ENCODE measurements around the gene MYOF.

Gene MYOF

DNA sequence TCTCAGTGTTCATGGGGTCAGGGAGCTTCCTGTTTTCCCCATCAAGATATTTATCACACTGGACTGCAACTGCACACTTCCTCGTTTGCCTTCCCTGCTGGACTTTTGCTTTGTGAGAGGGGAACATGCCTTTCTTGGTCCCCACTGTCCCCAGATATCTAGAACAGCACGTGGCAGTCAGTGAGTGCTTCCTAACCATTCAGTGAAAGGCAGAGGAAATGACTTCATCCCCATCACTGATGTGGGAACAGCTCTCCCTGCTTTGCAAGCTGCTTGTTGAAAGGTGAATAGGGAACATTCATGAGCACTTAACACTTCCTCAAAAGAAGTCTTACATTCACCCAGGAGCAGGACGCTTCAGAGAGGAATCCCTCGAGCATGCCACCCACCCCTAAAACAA is 135.4 kb downstream of the MYOF start:
- H3K4me3 ChIP-seq (ENCODE audit: low read length in 2 of 2): no peak overlapping the region
- H3K9ac ChIP-seq (ENCODE audit: low read length in 2 of 2): no peak overlapping the region
- no peaks in the 10 kb centered on the region for H3K9me3 ChIP-seq (ENCODE audit: control insufficient read depth in 2 of 2, low read length in 2 of 2)
- no peaks in the 10 kb centered on the region for H3K4me1 ChIP-seq (ENCODE audit: control insufficient read depth, insufficient read depth, low read length)
- no peak overlapping the region for H3K27ac ChIP-seq (ENCODE audit: low read length)
- peaks cover 74 to 87% of the 10 kb centered on the region in 2 donors for H3K36me3 ChIP-seq (ENCODE audit: control insufficient read depth in 2 of 2, insufficient read depth in 2 of 2, low read length in 2 of 2)
- H3K27me3 ChIP-seq (ENCODE audit: control insufficient read depth in 1 of 2, insufficient read depth in 2 of 2, low read length in 2 of 2): no peaks in the 10 kb centered on the region

DNA sequence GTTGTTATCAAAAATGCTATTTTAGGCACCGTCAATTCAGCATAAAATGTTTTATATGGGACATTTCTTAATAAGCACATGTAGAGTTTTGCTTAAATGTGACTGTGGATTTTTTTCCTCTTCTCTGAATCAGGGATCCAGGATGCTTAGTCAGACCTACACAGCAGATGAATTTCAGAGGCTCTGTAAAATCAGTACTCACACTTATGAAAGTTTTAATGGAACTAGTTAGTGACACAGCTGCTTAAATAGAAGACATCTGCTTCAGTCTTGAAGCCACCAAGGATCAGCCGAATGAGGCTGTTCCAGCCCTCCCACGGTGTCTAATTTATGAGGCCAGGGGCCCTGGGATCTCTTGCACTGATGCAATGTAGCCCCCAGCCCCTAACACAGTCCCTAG is 136.0 kb downstream of the MYOF start:
- no peaks in the 10 kb centered on the region for H3K27me3 ChIP-seq (ENCODE audit: control insufficient read depth in 1 of 2, insufficient read depth in 2 of 2, low read length in 2 of 2)
- no peak overlapping the region for H3K9ac ChIP-seq (ENCODE audit: low read length in 2 of 2)
- H3K27ac ChIP-seq (ENCODE audit: low read length): no peak overlapping the region
- H3K9me3 ChIP-seq (ENCODE audit: control insufficient read depth in 2 of 2, low read length in 2 of 2): no peaks in the 10 kb centered on the region
- no peaks in the 10 kb centered on the region for H3K4me1 ChIP-seq (ENCODE audit: control insufficient read depth, insufficient read depth, low read length)
- peaks cover 70 to 82% of the 10 kb centered on the region in 2 donors for H3K36me3 ChIP-seq (ENCODE audit: control insufficient read depth in 2 of 2, insufficient read depth in 2 of 2, low read length in 2 of 2)
- no peak overlapping the region for H3K4me3 ChIP-seq (ENCODE audit: low read length in 2 of 2)

DNA sequence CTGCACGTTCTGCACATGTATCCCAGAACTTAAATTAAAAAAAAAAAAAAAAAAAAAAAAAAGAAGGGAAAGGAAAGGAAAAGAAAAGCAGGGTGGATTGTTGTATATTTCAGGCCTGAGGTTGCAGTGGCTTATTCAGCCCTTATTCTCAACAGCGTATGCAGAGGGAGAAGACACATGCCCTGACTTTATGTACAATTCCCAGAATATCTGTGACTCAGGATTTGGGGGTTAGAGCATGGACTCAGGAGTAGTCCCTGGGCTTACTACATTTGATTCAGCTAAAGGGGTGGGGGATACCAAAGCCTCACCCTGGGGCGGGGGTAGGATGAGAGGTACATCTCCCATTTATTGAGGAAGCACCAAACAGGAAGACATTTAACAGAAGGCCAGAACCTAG is 137.4 kb downstream of the MYOF start:
- no peaks in the 10 kb centered on the region for H3K9me3 ChIP-seq (ENCODE audit: control insufficient read depth in 2 of 2, low read length in 2 of 2)
- peaks cover 67 to 77% of the 10 kb centered on the region in 2 donors for H3K36me3 ChIP-seq (ENCODE audit: control insufficient read depth in 2 of 2, insufficient read depth in 2 of 2, low read length in 2 of 2)
- H3K4me3 ChIP-seq (ENCODE audit: low read length in 2 of 2): no peak overlapping the region
- H3K27me3 ChIP-seq (ENCODE audit: control insufficient read depth in 1 of 2, insufficient read depth in 2 of 2, low read length in 2 of 2): no peaks in the 10 kb centered on the region
- H3K9ac ChIP-seq (ENCODE audit: low read length in 2 of 2): no peak overlapping the region
- H3K27ac ChIP-seq (ENCODE audit: low read length): no peak overlapping the region
- H3K4me1 ChIP-seq (ENCODE audit: control insufficient read depth, insufficient read depth, low read length): no peaks in the 10 kb centered on the region

DNA sequence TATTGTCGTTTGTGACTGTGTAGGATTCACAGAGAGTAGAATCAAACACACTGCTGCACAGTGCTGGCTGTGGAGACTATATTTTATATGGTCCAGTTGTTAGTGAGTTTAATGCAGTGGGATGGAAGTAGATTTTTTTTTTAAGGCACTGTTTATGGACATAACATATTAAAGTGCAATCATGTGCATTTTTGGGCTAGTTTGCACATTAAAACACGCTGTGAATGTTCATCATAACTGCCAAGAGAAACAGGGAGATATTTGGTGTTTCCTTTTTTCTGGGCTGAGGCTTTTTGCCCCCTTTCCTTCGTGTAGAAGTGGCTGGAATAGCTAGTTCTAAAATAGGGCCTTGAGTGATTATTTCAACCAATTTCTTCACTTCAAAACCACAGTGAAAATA is 139.2 kb downstream of the MYOF start:
- peaks cover 62 to 70% of the 10 kb centered on the region in 2 donors for H3K36me3 ChIP-seq (ENCODE audit: control insufficient read depth in 2 of 2, insufficient read depth in 2 of 2, low read length in 2 of 2)
- H3K4me3 ChIP-seq (ENCODE audit: low read length in 2 of 2): no peak overlapping the region
- H3K9ac ChIP-seq (ENCODE audit: low read length in 2 of 2): no peak overlapping the region
- no peaks in the 10 kb centered on the region for H3K4me1 ChIP-seq (ENCODE audit: control insufficient read depth, insufficient read depth, low read length)
- no peaks in the 10 kb centered on the region for H3K27me3 ChIP-seq (ENCODE audit: control insufficient read depth in 1 of 2, insufficient read depth in 2 of 2, low read length in 2 of 2)
- no peak overlapping the region for H3K27ac ChIP-seq (ENCODE audit: low read length)
- H3K9me3 ChIP-seq (ENCODE audit: control insufficient read depth in 2 of 2, low read length in 2 of 2): no peaks in the 10 kb centered on the region

DNA sequence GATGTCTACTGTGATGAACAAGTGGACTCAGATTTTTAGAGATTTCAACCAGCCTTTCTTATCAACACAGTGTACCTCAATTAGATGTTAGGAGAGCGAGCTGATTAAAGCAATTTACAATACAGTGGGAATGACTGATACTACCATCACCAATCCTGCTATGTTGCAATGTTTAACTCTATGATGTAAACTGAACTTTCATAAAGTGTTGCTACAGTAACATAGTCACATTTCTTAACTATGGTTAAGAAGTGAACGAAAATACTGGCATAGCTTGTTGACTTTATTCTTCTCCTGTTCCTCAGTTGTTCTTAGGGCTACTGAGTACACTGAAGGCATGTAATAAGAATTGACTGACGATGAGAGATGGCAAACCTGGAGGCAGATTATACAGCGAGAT is 139.8 kb downstream of the MYOF start:
- no peak overlapping the region for H3K9ac ChIP-seq (ENCODE audit: low read length in 2 of 2)
- peaks cover 60 to 71% of the 10 kb centered on the region in 2 donors for H3K36me3 ChIP-seq (ENCODE audit: control insufficient read depth in 2 of 2, insufficient read depth in 2 of 2, low read length in 2 of 2)
- no peaks in the 10 kb centered on the region for H3K27me3 ChIP-seq (ENCODE audit: control insufficient read depth in 1 of 2, insufficient read depth in 2 of 2, low read length in 2 of 2)
- no peak overlapping the region for H3K27ac ChIP-seq (ENCODE audit: low read length)
- no peak overlapping the region for H3K4me3 ChIP-seq (ENCODE audit: low read length in 2 of 2)
- H3K9me3 ChIP-seq (ENCODE audit: control insufficient read depth in 2 of 2, low read length in 2 of 2): no peaks in the 10 kb centered on the region
- H3K4me1 ChIP-seq (ENCODE audit: control insufficient read depth, insufficient read depth, low read length): no peaks in the 10 kb centered on the region

DNA sequence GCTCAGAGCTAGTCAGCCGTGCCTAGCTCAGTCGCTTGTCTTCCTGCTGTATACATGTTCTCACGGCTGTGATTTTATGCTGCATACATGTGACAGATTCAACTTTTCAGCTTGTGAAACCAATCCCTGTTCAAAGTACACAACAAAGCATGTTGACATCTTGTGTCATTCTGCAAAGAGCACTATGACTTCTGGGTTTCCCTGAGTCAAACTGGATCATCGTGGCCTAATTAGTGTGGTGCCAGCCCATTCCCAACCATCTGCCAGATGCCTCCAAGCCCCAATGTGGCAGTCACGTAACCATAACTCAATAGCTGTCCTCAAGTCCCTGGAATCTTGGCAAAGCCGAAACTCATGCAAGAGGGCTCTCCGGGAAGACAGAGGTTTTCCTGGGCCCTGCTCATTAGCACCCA is 144.8 kb downstream of the MYOF start:
- Histone ChIP-seq H3K9me3 (ENCODE audit: control insufficient read depth in 2 of 2, low read length in 2 of 2) (no peaks in the 10 kb centered on the region), H3K4me1 (ENCODE audit: control insufficient read depth, insufficient read depth, low read length) (no peaks in the 10 kb centered on the region), H3K4me3 (ENCODE audit: low read length in 2 of 2) (no peak overlapping the region), H3K36me3 (ENCODE audit: control insufficient read depth in 2 of 2, insufficient read depth in 2 of 2, low read length in 2 of 2) (peaks cover 66 to 75% of the 10 kb centered on the region in 2 donors), H3K9ac (ENCODE audit: low read length in 2 of 2) (no peak overlapping the region), H3K27me3 (ENCODE audit: control insufficient read depth in 1 of 2, insufficient read depth in 2 of 2, low read length in 2 of 2) (no peaks in the 10 kb centered on the region), H3K27ac (ENCODE audit: low read length) (no peak overlapping the region)

DNA sequence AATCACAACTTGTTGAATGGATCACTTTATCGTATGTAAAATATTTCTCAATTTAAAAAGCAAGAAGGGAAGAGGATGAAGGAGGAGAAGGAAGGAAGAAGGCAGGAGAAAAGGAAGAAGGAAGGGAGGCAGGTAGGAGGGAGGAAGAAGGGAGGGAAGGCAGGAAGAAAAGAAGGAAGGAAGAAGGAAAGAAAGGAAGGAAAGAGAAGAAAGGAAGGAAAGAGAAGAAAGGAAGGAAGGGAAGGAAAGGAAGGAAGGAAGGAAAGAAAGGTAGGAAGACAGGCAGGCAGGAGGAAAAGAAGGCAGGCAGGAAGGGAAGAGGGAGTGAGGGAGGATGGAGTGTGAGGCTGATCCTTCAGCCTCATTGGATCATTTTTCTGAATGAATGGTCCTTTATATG is 145.5 kb downstream of the MYOF start:
- Histone ChIP-seq H3K27ac (ENCODE audit: low read length) (no peak overlapping the region), H3K4me1 (ENCODE audit: control insufficient read depth, insufficient read depth, low read length) (no peaks in the 10 kb centered on the region), H3K27me3 (ENCODE audit: control insufficient read depth in 1 of 2, insufficient read depth in 2 of 2, low read length in 2 of 2) (no peaks in the 10 kb centered on the region), H3K9ac (ENCODE audit: low read length in 2 of 2) (no peak overlapping the region), H3K36me3 (ENCODE audit: control insufficient read depth in 2 of 2, insufficient read depth in 2 of 2, low read length in 2 of 2) (peaks cover 61 to 68% of the 10 kb centered on the region in 2 donors), H3K4me3 (ENCODE audit: low read length in 2 of 2) (no peak overlapping the region), H3K9me3 (ENCODE audit: control insufficient read depth in 2 of 2, low read length in 2 of 2) (no peaks in the 10 kb centered on the region)

DNA sequence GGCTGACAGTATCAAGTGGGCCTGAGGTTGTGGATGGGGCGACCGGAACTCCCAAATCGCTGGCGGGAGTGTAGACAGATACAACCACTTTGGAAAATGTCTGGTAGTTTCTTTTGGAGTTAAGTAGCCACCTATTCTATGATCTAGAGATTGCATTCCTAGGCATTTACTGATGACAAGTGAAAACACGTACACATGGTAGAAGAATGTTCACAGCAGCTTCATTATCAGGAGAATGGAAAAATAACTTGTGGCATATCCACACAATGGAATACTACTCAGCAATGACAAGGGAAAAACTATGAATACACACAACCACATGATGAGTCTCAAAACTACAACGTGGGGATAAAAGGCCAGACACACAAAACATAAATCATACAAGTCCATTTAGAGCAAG is 146.0 kb downstream of the MYOF start:
- peaks cover 63 to 71% of the 10 kb centered on the region in 2 donors for H3K36me3 ChIP-seq (ENCODE audit: control insufficient read depth in 2 of 2, insufficient read depth in 2 of 2, low read length in 2 of 2)

DNA sequence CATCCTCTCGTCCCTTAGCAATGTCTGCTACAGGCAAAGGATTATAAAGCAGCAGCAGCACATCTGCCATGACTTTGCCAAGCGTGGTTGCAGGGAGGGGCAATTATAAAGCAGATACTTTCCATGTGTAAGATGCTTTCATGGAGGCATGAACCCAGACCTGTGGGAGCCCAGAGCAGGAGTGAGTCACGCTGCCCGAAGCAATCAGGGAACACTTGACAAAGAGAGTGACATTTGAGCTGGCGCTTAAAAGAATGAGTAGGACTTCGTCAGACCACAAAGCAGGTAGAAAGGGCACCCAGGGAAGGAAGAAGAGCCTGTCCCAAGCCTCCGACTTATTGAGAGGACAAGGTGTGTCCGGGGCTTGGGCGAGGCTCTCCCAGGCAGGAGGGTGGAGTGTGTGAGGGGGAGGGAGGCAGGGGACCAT is 147.2 kb downstream of the MYOF start:
- Histone ChIP-seq H3K9ac (ENCODE audit: low read length in 2 of 2) (no peak overlapping the region), H3K4me3 (ENCODE audit: low read length in 2 of 2) (no peak overlapping the region), H3K36me3 (ENCODE audit: control insufficient read depth in 2 of 2, insufficient read depth in 2 of 2, low read length in 2 of 2) (peaks cover 67 to 71% of the 10 kb centered on the region in 2 donors), H3K4me1 (ENCODE audit: control insufficient read depth, insufficient read depth, low read length) (no peaks in the 10 kb centered on the region), H3K27me3 (ENCODE audit: control insufficient read depth in 1 of 2, insufficient read depth in 2 of 2, low read length in 2 of 2) (no peaks in the 10 kb centered on the region), H3K9me3 (ENCODE audit: control insufficient read depth in 2 of 2, low read length in 2 of 2) (no peaks in the 10 kb centered on the region), H3K27ac (ENCODE audit: low read length) (no peak overlapping the region)

More for the DNA sequence above, 146.0 kb downstream of the MYOF start:
- H3K27me3 ChIP-seq (ENCODE audit: control insufficient read depth in 1 of 2, insufficient read depth in 2 of 2, low read length in 2 of 2): no peaks in the 10 kb centered on the region
- H3K4me3 ChIP-seq (ENCODE audit: low read length in 2 of 2): no peak overlapping the region
- H3K9me3 ChIP-seq (ENCODE audit: control insufficient read depth in 2 of 2, low read length in 2 of 2): no peaks in the 10 kb centered on the region
- no peak overlapping the region for H3K9ac ChIP-seq (ENCODE audit: low read length in 2 of 2)
- no peak overlapping the region for H3K27ac ChIP-seq (ENCODE audit: low read length)
- H3K4me1 ChIP-seq (ENCODE audit: control insufficient read depth, insufficient read depth, low read length): no peaks in the 10 kb centered on the region

DNA sequence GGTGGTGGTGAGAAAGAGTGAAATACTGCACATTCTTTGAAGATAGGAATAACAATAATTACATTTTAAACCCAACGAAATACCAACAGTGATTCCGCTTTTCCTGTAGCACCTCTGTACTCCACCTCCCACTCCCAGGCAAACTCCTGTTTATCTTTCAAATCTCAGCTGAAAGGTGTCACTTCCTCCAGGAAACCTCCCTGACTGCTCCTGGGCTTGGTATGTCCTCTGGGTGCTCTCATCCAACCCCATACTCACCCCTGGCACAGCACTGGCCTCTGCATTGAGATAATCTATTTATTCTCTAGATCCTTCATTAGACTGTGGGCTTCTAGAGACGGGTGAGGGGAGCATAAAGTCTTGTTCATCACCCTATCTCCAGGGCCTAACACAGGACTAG is 148.0 kb downstream of the MYOF start:
- Histone ChIP-seq H3K4me1 (ENCODE audit: control insufficient read depth, insufficient read depth, low read length) (no peaks in the 10 kb centered on the region), H3K36me3 (ENCODE audit: control insufficient read depth in 2 of 2, insufficient read depth in 2 of 2, low read length in 2 of 2) (peaks cover 72 to 77% of the 10 kb centered on the region in 2 donors), H3K27me3 (ENCODE audit: control insufficient read depth in 1 of 2, insufficient read depth in 2 of 2, low read length in 2 of 2) (no peaks in the 10 kb centered on the region), H3K9ac (ENCODE audit: low read length in 2 of 2) (no peak overlapping the region), H3K27ac (ENCODE audit: low read length) (no peak overlapping the region), H3K4me3 (ENCODE audit: low read length in 2 of 2) (no peak overlapping the region), H3K9me3 (ENCODE audit: control insufficient read depth in 2 of 2, low read length in 2 of 2) (no peaks in the 10 kb centered on the region)

DNA sequence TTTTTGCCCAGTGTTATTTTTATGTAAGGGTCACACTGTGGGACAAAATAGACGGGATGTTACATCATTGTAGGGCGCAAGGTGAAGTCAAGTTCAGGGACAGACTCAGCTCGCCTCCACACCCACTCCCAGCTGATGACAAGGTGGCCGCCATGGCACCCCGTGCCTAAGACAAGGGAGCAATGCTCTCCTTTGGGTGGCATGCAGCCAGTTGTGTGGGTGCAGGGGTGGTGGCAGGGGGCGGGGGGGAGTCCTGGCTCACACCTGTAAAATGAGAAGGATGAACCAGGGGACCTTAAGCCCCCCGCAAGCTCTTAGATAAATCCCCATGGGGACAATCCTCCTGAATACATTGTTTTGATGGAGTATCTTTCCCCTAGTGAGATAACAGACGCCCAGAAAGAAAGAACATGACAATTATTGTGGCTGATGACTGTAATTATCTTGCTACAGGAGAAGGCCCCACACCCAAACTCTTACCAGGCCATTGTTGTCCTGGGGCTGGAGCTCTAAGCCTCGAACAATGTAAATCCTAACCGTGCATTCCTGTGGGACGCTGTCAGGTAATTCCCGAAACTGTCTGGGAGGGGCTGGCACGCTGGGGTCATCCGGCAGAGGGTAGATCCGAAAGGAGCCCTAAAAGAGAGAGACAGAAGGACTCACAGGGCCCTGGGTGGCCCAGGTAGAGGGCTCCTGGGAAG is 148.7 kb downstream of the MYOF start:
- H3K9ac ChIP-seq (ENCODE audit: low read length in 2 of 2): no peak overlapping the region
- H3K27ac ChIP-seq (ENCODE audit: low read length): no peak overlapping the region
- no peaks in the 10 kb centered on the region for H3K9me3 ChIP-seq (ENCODE audit: control insufficient read depth in 2 of 2, low read length in 2 of 2)
- H3K4me3 ChIP-seq (ENCODE audit: low read length in 2 of 2): no peak overlapping the region
- no peaks in the 10 kb centered on the region for H3K27me3 ChIP-seq (ENCODE audit: control insufficient read depth in 1 of 2, insufficient read depth in 2 of 2, low read length in 2 of 2)
- H3K4me1 ChIP-seq (ENCODE audit: control insufficient read depth, insufficient read depth, low read length): no peaks in the 10 kb centered on the region
- peaks cover 73 to 80% of the 10 kb centered on the region in 2 donors for H3K36me3 ChIP-seq (ENCODE audit: control insufficient read depth in 2 of 2, insufficient read depth in 2 of 2, low read length in 2 of 2)

Data from stomach smooth muscle (tissue), 2 donors.